Hepatocyte (in vitro differentiated cells): ENCODE data around the gene GALNTL6. TPM values are rescaled to one million over a fixed set of nuclear protein-coding genes. Genes with fewer than 3 reads are reported as not detected.

Source experiments
- DNase-seq: peaks from one replicate; pipeline ENCODE4 v3.0.0-alpha.2; 2016; ENCODE audit warnings: low spot score
- H2AFZ ChIP-seq: fragments of 200-600 bp; sonication (generic); 2 replicates; pipeline ENCODE4 v1.6.0; 2016; ENCODE audit warnings: antibody characterized with exemption, mild to moderate bottlenecking
- H3K27ac ChIP-seq: fragments of 200-600 bp; sonication (generic); 2 replicates; pipeline ENCODE4 v1.5.1; 2016; ENCODE audit warnings: mild to moderate bottlenecking
- H3K27me3 ChIP-seq: fragments of 200-600 bp; sonication (generic); 2 replicates; pipeline ENCODE4 v1.6.1; 2016
- H3K36me3 ChIP-seq: fragments of 200-600 bp; sonication (generic); replicated peaks from 2 replicates; pipeline ENCODE4 v1.5.1; 2016; ENCODE audit warnings: low read depth; ENCODE audit not compliant: insufficient read depth
- H3K4me1 ChIP-seq: fragments of 200-600 bp; sonication (generic); 2 replicates; pipeline ENCODE4 v1.5.1; 2016; ENCODE audit warnings: mild to moderate bottlenecking, moderate library complexity; ENCODE audit not compliant: insufficient read depth
- H3K4me2 ChIP-seq: fragments of 200-600 bp; sonication (generic); 2 replicates; pipeline ENCODE4 v1.6.0; 2016
- H3K4me3 ChIP-seq: fragments of 200-600 bp; sonication (generic); 2 replicates; pipeline ENCODE4 v1.5.1; 2016; ENCODE audit warnings: mild to moderate bottlenecking
- H3K79me2 ChIP-seq: fragments of 200-600 bp; sonication (generic); 2 replicates; pipeline ENCODE4 v1.6.0; 2017; ENCODE audit warnings: mild to moderate bottlenecking
- H3K9me2 ChIP-seq: fragments of 200-600 bp; sonication (generic); replicated peaks from 2 replicates; pipeline ENCODE4 v1.6.0; 2017; ENCODE audit warnings: mild to moderate bottlenecking; ENCODE audit not compliant: insufficient read depth
- H3K9me3 ChIP-seq: fragments of 200-600 bp; sonication (generic); 2 replicates; pipeline ENCODE4 v1.5.1; 2016; ENCODE audit warnings: low read depth, mild to moderate bottlenecking
- H4K20me1 ChIP-seq: fragments of 200-600 bp; sonication (generic); 2 replicates; pipeline ENCODE4 v1.6.0; 2016; ENCODE audit warnings: mild to moderate bottlenecking; ENCODE audit not compliant: insufficient read depth, poor library complexity, severe bottlenecking
- EZH2 ChIP-seq: fragments of 200-600 bp; sonication (generic); IDR thresholded peaks from 2 replicates; pipeline ENCODE4 v1.6.1; 2016; ENCODE audit warnings: antibody characterized with exemption, mild to moderate bottlenecking, borderline replicate concordance
- EZH2phosphoT487 ChIP-seq: fragments of 200-600 bp; sonication (generic); IDR thresholded peaks from one replicate; pipeline ENCODE4 v1.6.1; 2018; ENCODE audit warnings: antibody characterized with exemption, mild to moderate bottlenecking, low read depth, moderate library complexity; ENCODE audit not compliant: unreplicated experiment, severe bottlenecking
- WGBS: methylation state at CpG from one replicate; pipeline ENCODE4 v1.1.6; 2016; ENCODE audit warnings: low lambda C conversion rate; ENCODE audit errors: missing lambda C conversion rate; 5-methylcytosine and 5-hydroxymethylcytosine counted together
- polyA plus RNA-seq: library from polyadenylated mRNA; unstranded; fragments of >200 nt; fragmentation: Nextera tagmentation; extraction: Ambion mirVana; gene quantifications from 2 replicates; pipeline ENCODE4 v1.2.1, GENCODE V29; 2016
- total RNA-seq: library from RNA; depleted of rRNA; stranded (reverse); fragments of >200 nt; gene quantifications from 2 replicates; pipeline ENCODE4 v1.2.3, GENCODE V29; 2014
- TF ChIP-seq, protein P1 (sequence below): fragments of 200-600 bp; sonication (generic); IDR thresholded peaks from 2 replicates; pipeline ENCODE4 v1.5.1; 2016; ENCODE audit warnings: antibody characterized with exemption, mild to moderate bottlenecking; ENCODE audit not compliant: poor library complexity

GALNTL6 gene
- total and polyA plus RNA-seq, 2 experiments from 2014 or later, result 0.53 to 0.74 TPM

GRCh38 chr4:173013232-173013930, 1200.2 kb downstream of the GALNTL6 start:
- H3K79me2 ChIP-seq, result no peaks in the 10 kb centered on the region
- H4K20me1 ChIP-seq, result no peaks in the 10 kb centered on the region
- no peaks in the 10 kb centered on the region for H3K9me3 ChIP-seq
- H2AFZ ChIP-seq, result no peak overlapping the region
- H3K36me3 ChIP-seq, result no peaks in the 10 kb centered on the region
- DNase-seq, result peak; percentile 51
- H3K27ac ChIP-seq, result no peak overlapping the region
- H3K4me3 ChIP-seq, result no peak overlapping the region
- no peaks in the 10 kb centered on the region for H3K27me3 ChIP-seq
- 18% methylated on average over 6 of the region's 6 CpGs for WGBS
- no peak overlapping the region for H3K4me2 ChIP-seq
- H3K9me2 ChIP-seq, result no peaks in the 10 kb centered on the region
- no peaks in the 10 kb centered on the region for H3K4me1 ChIP-seq
- TF ChIP-seq EZH2phosphoT487, result no peak
- TF ChIP-seq, protein P1, sequence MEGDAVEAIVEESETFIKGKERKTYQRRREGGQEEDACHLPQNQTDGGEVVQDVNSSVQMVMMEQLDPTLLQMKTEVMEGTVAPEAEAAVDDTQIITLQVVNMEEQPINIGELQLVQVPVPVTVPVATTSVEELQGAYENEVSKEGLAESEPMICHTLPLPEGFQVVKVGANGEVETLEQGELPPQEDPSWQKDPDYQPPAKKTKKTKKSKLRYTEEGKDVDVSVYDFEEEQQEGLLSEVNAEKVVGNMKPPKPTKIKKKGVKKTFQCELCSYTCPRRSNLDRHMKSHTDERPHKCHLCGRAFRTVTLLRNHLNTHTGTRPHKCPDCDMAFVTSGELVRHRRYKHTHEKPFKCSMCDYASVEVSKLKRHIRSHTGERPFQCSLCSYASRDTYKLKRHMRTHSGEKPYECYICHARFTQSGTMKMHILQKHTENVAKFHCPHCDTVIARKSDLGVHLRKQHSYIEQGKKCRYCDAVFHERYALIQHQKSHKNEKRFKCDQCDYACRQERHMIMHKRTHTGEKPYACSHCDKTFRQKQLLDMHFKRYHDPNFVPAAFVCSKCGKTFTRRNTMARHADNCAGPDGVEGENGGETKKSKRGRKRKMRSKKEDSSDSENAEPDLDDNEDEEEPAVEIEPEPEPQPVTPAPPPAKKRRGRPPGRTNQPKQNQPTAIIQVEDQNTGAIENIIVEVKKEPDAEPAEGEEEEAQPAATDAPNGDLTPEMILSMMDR, result peak; percentile 81
- TF ChIP-seq EZH2, result no peak

DNA sequence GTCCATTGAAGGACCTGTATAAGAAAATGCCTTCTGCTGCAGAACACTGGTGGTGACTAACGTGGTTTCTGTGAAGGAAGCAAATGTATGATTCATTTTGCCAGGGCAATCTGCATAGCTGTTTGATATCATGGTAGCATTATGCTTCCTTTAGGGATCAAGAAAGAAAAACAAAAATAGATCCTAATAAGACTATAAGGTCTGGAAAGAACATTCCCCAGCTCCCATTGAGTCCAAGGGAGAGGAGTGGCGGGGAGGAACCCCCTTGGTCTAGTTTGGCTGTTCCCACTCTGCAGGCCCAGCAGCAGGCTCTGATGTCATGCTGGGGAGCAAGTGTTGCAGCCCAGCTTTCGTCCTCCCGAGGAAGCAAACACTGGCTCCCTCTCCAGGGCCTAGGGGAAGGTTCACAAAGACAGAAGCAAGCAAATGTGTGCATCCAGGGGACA, 1200.9 kb downstream of the GALNTL6 start:
- Histone ChIP-seq H3K9me3 (no peaks in the 10 kb centered on the region), H4K20me1 (no peaks in the 10 kb centered on the region), H3K9me2 (no peaks in the 10 kb centered on the region), H3K27me3 (no peaks in the 10 kb centered on the region), H3K4me1 (no peaks in the 10 kb centered on the region), H3K27ac (no peak overlapping the region), H3K79me2 (no peaks in the 10 kb centered on the region), H3K36me3 (no peaks in the 10 kb centered on the region), H3K4me2 (no peak overlapping the region), H3K4me3 (no peak overlapping the region), H2AFZ (no peak overlapping the region)
- WGBS, result 67% methylated on average over 4 of the region's 4 CpGs
- TF ChIP-seq EZH2phosphoT487 (no peak), EZH2 (no peak)
- TF ChIP-seq, protein P1, result no peak
- peak; percentile 40 for DNase-seq

- Histone ChIP-seq H3K27me3 (no peaks in the 10 kb centered on the region), H3K4me3 (no peak overlapping the region), H3K4me2 (no peak overlapping the region), H3K79me2 (no peaks in the 10 kb centered on the region), H3K4me1 (no peaks in the 10 kb centered on the region), H3K9me2 (no peaks in the 10 kb centered on the region), H2AFZ (no peak overlapping the region), H3K27ac (no peak overlapping the region), H3K36me3 (no peaks in the 10 kb centered on the region), H4K20me1 (no peaks in the 10 kb centered on the region), H3K9me3 (no peaks in the 10 kb centered on the region)
- TF ChIP-seq EZH2 (no peak), EZH2phosphoT487 (no peak)
- TF ChIP-seq, protein P1, result no peak
- DNase-seq, result no peak
- WGBS, result 97% methylated on average over 4 of the region's 4 CpGs
Measured at GRCh38 chr4:173014836-173015235, 1201.6 kb downstream of the GALNTL6 start.
